Activated B cell treated with CpG ODN at 0.5 μM for 24 hours (primary cell): Measurements from ENCODE around the gene SMDT1. TPM values are rescaled to one million over a fixed set of nuclear protein-coding genes. Genes with fewer than 3 reads are reported as not detected.
"Not testable (repeated sequence)": the region's sequence is repeated elsewhere in the genome, so short reads cannot be mapped to it uniquely, and the experiment has no call there.

Experiments used
- ATAC-seq: fragments of 200-7000 bp; cut with Tn5 transposase; one replicate; pipeline ENCODE4 v1.10.0; 2021; ENCODE audit warnings: low read depth, mild to moderate bottlenecking, moderate library complexity
- CTCF ChIA-PET: fragments of 350-600 bp; sonication (Branson Sonifier 250); formaldehyde crosslinking; loops from one replicate; lab custom pipeline; 2021; ENCODE audit warnings: antibody characterized with exemption; lab: Charles Lee
- POLR2A ChIA-PET: fragments of 350-600 bp; sonication (Branson Sonifier 250); formaldehyde crosslinking; loops from one replicate; lab custom pipeline; 2021; ENCODE audit warnings: antibody characterized with exemption; lab: Charles Lee
- DNase-seq: peaks from one replicate; pipeline ENCODE4 v3.0.0; 2022
- H3K27ac Mint-ChIP-seq: one replicate; pipeline ENCODE4 v1.8.0; 2020; ENCODE audit warnings: mixed read lengths
- H3K27me3 Mint-ChIP-seq: one replicate; pipeline ENCODE4 v1.8.0; 2021; ENCODE audit warnings: mixed read lengths
- H3K36me3 Mint-ChIP-seq: one replicate; pipeline ENCODE4 v1.8.0; 2021; ENCODE audit warnings: low read depth, mixed read lengths
- H3K4me1 Mint-ChIP-seq: one replicate; pipeline ENCODE4 v1.8.0; 2021; ENCODE audit warnings: mixed read lengths
- H3K4me3 Mint-ChIP-seq: one replicate; pipeline ENCODE4 v1.8.0; 2020; ENCODE audit warnings: mild to moderate bottlenecking, mixed read lengths
- H3K9me3 Mint-ChIP-seq: one replicate; pipeline ENCODE4 v1.8.0; 2020; ENCODE audit warnings: mixed read lengths
- intact Hi-C: fragments of 100-400 bp; cut with micrococcal nuclease; formaldehyde crosslinking; loops from one replicate; pipeline ENCODE4 v1.15.1; 2024
- total RNA-seq: library from RNA; stranded (reverse); gene quantifications from 2 replicates; pipeline ENCODE4 v1.2.3, GENCODE V29; 2022
- TF ChIP-seq, protein P1 (sequence below): fragments of 200-600 bp; IDR thresholded peaks from one replicate; pipeline ENCODE4 v1.8.0; 2022; ENCODE audit warnings: antibody characterized with exemption, mild to moderate bottlenecking

The SMDT1 gene
- total RNA-seq, 1 donor from 2014 or later: 165 TPM

DNA sequence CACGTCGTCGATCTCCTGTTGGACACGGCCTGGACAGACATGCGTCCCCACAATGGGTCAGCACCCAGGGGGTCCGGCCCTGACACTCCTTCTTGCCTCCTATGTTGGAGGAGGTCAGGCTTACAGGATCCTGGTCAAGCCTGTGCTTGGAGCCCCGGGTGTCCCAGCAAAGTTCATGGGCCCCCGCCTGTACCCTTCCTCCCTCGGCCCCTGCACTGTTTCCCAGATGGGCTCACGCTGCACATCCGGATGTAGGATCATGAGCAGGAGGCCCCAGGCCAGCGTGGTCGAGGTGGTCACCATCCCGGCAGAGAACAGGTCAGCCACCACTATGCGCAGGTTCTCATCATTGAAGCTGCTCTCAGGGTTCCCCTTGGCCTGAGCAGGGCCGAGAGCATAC, 48.1 kb downstream of the SMDT1 start:
- Mint-ChIP-seq H3K27me3 (no peaks in the 10 kb centered on the region), H3K27ac (no peak overlapping the region), H3K36me3 (no peaks in the 10 kb centered on the region), H3K4me3 (no peak overlapping the region), H3K4me1 (no peaks in the 10 kb centered on the region), H3K9me3 (no peaks in the 10 kb centered on the region)
- intact Hi-C loops: no loop called here
- CTCF ChIA-PET: no interaction called here
- POLR2A ChIA-PET: no interaction called here
- ATAC-seq (no peak), DNase-seq (no peak)
- TF ChIP-seq, protein P1, sequence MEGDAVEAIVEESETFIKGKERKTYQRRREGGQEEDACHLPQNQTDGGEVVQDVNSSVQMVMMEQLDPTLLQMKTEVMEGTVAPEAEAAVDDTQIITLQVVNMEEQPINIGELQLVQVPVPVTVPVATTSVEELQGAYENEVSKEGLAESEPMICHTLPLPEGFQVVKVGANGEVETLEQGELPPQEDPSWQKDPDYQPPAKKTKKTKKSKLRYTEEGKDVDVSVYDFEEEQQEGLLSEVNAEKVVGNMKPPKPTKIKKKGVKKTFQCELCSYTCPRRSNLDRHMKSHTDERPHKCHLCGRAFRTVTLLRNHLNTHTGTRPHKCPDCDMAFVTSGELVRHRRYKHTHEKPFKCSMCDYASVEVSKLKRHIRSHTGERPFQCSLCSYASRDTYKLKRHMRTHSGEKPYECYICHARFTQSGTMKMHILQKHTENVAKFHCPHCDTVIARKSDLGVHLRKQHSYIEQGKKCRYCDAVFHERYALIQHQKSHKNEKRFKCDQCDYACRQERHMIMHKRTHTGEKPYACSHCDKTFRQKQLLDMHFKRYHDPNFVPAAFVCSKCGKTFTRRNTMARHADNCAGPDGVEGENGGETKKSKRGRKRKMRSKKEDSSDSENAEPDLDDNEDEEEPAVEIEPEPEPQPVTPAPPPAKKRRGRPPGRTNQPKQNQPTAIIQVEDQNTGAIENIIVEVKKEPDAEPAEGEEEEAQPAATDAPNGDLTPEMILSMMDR: no peak

DNA sequence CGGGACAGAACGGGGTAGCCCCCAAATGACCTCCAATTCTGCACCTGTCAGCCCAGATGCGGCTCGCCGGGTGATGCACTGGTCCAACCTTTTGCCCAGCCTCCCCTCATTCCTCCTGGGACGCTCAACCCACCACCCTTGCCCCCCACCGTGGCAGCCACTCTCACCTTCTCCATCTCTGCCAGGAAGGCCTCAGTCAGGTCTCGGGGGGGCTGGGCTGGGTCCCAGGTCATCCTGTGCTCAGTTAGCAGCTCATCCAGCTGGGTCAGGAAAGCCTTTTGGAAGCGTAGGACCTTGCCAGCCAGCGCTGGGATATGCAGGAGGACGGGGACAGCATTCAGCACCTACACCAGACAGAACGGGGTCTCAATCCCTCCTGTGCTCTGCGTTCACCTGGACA, 48.5 kb downstream of the SMDT1 start:
- CTCF ChIA-PET, H3K27me3 Mint-ChIP-seq, H3K36me3 Mint-ChIP-seq, H3K27ac Mint-ChIP-seq, DNase-seq, H3K4me3 Mint-ChIP-seq, POLR2A ChIA-PET, H3K9me3 Mint-ChIP-seq, intact Hi-C loops, H3K4me1 Mint-ChIP-seq, ATAC-seq: not testable (repeated sequence)

DNA sequence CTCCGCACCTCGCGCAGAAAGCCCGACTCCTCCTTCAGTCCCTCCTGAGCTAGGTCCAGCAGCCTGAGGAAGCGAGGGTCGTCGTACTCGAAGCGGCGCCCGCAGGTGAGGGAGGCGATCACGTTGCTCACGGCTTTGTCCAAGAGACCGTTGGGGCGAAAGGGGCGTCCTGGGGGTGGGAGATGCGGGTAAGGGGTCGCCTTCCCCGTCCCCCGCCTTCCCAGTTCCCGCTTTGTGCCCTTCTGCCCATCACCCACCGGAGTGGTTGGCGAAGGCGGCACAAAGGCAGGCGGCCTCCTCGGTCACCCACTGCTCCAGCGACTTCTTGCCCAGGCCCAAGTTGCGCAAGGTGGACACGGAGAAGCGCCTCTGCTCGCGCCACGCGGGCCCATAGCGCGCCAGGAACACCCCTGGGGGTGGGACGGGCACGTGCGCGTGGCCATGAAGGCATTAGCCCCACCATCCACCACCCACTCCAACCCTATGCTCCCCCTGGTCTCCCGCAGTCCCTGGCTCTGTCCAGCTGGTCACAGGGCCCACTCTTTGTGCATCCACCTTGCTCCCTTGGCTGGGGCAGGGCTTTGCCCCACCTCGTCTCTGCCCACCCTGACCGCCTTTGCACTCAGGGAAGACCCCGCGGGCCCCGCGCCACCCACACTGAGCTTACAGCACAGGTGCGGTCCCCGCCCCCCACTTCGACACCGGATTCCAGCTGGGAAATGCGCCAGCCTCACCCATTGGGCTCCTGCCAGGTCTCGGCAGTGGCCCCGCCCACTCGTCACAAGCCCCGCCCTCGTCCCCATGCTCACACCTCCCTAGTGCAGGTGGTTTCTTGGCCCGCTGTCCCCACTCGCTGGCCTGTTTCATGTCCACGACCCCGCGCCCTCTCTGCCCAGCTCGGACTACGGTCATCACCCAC, 49.5 kb downstream of the SMDT1 start:
- H3K4me1 Mint-ChIP-seq, H3K27me3 Mint-ChIP-seq, POLR2A ChIA-PET, CTCF ChIA-PET, H3K9me3 Mint-ChIP-seq, H3K27ac Mint-ChIP-seq, ATAC-seq, H3K36me3 Mint-ChIP-seq, intact Hi-C loops, DNase-seq, H3K4me3 Mint-ChIP-seq: not testable (repeated sequence)

DNA sequence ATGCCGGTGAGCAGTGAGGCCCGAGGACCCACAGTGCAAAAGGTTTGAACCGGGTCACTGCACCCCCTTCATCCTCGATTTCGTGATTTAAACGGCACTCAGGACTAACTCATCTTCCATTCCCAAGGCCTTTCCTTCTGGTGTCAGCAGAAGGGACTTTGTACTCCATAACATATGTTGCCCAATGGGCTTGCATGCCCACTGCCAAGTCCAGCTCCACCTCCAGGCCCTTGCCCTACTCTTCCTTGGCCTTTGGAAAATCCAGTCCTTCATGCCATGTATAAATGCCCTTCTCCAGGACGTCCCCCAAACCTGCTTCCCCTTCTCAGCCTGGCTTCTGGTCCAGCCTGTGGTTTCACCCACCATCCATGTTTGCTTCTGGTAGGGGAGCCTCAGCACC, 50.7 kb downstream of the SMDT1 start:
- H3K4me1 Mint-ChIP-seq, POLR2A ChIA-PET, CTCF ChIA-PET, H3K27me3 Mint-ChIP-seq, H3K4me3 Mint-ChIP-seq, intact Hi-C loops, DNase-seq, H3K36me3 Mint-ChIP-seq, H3K9me3 Mint-ChIP-seq, ATAC-seq, H3K27ac Mint-ChIP-seq: not testable (repeated sequence)

DNA sequence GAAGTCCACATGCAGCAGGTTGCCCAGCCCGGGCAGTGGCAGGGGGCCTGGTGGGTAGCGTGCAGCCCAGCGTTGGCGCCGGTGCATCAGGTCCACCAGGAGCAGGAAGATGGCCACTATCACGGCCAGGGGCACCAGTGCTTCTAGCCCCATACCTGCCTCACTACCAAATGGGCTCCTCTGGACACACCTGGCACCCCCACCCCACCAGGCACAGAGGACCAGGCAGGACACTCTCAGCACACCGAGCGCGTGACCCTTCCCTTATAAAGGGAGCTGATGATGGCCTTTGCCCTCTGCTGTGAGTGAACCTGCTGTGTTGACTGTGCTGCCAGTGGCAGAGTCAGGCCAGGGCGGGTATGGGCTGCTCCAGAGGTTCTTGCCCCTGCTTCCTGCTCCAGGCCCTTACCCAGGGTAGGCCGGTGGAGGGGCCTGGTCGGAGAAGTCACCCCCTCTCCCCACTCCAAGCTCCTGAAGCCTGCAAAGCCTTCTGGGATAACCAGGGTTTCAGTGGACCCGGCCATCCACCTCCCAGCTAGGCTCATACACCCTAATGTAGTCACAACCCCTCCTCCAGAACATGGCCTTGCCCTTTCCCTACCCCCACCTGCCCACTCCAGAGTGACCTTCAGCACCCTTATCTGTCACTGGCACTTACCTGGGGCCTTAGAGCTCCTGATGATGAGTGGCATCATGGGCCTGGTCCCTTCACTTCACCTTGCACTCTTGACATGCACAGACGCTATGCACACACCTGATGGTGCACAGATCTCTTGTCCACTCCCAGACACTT, 51.3 kb downstream of the SMDT1 start, which contains the start of gene CYP2D6:
TSS of gene CYP2D6 (minus strand) at position 172 of the 793 bp plus-strand sequence. CDS start at position 153, 19 bp downstream.
- CTCF ChIA-PET, ATAC-seq, H3K27ac Mint-ChIP-seq, H3K36me3 Mint-ChIP-seq, H3K4me1 Mint-ChIP-seq, intact Hi-C loops, H3K9me3 Mint-ChIP-seq, DNase-seq, POLR2A ChIA-PET, H3K4me3 Mint-ChIP-seq, H3K27me3 Mint-ChIP-seq: not testable (repeated sequence)

DNA sequence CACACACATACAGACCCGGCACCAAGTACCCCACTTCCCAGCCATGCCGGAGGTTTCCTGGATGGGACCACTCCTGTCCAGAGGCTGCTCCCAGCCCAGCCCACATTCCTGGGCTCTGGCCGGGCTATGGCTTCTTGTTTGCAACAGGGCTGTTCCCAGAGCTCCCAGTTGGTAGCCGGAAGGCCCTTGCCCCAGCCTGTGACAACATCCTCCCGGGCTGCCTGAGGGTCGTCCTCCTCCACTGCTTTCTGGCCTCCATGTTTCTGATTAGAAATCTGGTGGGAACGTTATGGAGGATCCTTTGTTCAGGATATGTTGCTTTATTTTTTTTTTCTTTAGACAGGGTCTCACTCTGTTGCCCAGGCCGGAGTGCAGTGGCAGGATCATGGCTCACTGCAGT, 52.1 kb downstream of the SMDT1 start:
- DNase-seq: no peak
- no peaks in the 10 kb centered on the region for H3K27me3 Mint-ChIP-seq
- ChIA-PET CTCF (no interaction called here), POLR2A (no interaction called here)
- no peaks in the 10 kb centered on the region for H3K9me3 Mint-ChIP-seq
- no peak overlapping the region for H3K4me3 Mint-ChIP-seq
- ATAC-seq: no peak
- intact Hi-C loops: no loop called here
- H3K27ac Mint-ChIP-seq: no peak overlapping the region
- H3K4me1 Mint-ChIP-seq: no peaks in the 10 kb centered on the region
- TF ChIP-seq, protein P1: no peak
- no peaks in the 10 kb centered on the region for H3K36me3 Mint-ChIP-seq

DNA sequence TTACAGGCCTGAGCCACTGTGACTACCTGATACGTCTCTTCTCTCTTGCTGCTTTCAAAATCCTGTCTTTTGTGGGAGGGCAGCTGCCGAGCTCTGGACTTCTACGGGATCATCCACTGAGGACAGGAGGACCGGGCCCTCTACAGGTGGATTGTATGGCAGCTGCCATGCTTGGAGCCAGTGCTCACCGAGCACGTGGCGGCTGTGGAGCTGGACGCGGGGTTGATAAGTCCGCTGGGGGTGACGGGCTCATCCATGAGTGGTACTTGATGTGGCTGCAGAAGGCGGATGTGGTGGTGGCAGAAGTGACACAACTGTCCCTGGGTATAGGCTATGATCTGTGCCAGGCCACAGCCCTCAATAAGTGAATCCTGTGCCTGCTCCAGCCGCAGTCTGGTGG, 53.0 kb downstream of the SMDT1 start:
- CTCF ChIA-PET: no interaction called here

More for the DNA sequence above, 53.0 kb downstream of the SMDT1 start:
- H3K36me3 Mint-ChIP-seq: no peaks in the 10 kb centered on the region
- no peaks in the 10 kb centered on the region for H3K27me3 Mint-ChIP-seq
- H3K4me1 Mint-ChIP-seq: no peaks in the 10 kb centered on the region
- no peak overlapping the region for H3K4me3 Mint-ChIP-seq
- DNase-seq (no peak), ATAC-seq (no peak)
- no peaks in the 10 kb centered on the region for H3K9me3 Mint-ChIP-seq
- POLR2A ChIA-PET: interaction anchor here (0.6 to 0.9 kb wide), 2 partner anchors 39 to 155 kb away, joined by 3 to 4 read pairs; no protein-coding TSS in a partner anchor
- TF ChIP-seq, protein P1: no peak
- H3K27ac Mint-ChIP-seq: no peak overlapping the region
- intact Hi-C loops: no loop called here
